PC-9 (cell line): ENCODE data around the gene RASAL2.

Experiments used
- EZH2 ChIP-seq: fragments of 200-600 bp; sonication (generic); IDR thresholded peaks from 2 replicates; pipeline ENCODE4 v1.8.0; 2017; ENCODE audit warnings: antibody characterized with exemption, low read depth
- TF ChIP-seq, protein P1 (sequence below): fragments of 200-600 bp; sonication (generic); conservative IDR thresholded peaks from 2 replicates; pipeline ENCODE4 v1.6.1; 2017; ENCODE audit warnings: mixed run types, antibody characterized with exemption, mild to moderate bottlenecking, moderate library complexity

GRCh38 chr1:178352790-178353416 is 259.0 kb downstream of the RASAL2 start:
- no peak for TF ChIP-seq EZH2
- TF ChIP-seq, protein P1, sequence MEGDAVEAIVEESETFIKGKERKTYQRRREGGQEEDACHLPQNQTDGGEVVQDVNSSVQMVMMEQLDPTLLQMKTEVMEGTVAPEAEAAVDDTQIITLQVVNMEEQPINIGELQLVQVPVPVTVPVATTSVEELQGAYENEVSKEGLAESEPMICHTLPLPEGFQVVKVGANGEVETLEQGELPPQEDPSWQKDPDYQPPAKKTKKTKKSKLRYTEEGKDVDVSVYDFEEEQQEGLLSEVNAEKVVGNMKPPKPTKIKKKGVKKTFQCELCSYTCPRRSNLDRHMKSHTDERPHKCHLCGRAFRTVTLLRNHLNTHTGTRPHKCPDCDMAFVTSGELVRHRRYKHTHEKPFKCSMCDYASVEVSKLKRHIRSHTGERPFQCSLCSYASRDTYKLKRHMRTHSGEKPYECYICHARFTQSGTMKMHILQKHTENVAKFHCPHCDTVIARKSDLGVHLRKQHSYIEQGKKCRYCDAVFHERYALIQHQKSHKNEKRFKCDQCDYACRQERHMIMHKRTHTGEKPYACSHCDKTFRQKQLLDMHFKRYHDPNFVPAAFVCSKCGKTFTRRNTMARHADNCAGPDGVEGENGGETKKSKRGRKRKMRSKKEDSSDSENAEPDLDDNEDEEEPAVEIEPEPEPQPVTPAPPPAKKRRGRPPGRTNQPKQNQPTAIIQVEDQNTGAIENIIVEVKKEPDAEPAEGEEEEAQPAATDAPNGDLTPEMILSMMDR = no peak
